GM03348 (cell line): ENCODE measurements around the gene INSC.

Experiments
- DNase-seq: peaks from one replicate; pipeline ENCODE4 v3.0.0; 2012; ENCODE audit warnings: low spot score

Gene INSC

GRCh38 chr11:15222777-15223176 lies 108.1 kb downstream of the INSC start:
- no peak for DNase-seq

GRCh38 chr11:15223318-15223717 lies 108.6 kb downstream of the INSC start:
- no peak for DNase-seq

GRCh38 chr11:15224466-15224865 lies 109.7 kb downstream of the INSC start:
- no peak for DNase-seq

GRCh38 chr11:15227011-15227410 lies 112.3 kb downstream of the INSC start:
- DNase-seq = no peak

- no peak for DNase-seq
Measured at GRCh38 chr11:15228331-15228849, 113.7 kb downstream of the INSC start.

- DNase-seq = peak; percentile 22
Measured at GRCh38 chr11:15229069-15229468, 114.3 kb downstream of the INSC start.

- no peak for DNase-seq
Measured at GRCh38 chr11:15232496-15232895, 117.8 kb downstream of the INSC start.

- DNase-seq = no peak
Measured at GRCh38 chr11:15233371-15234165, 118.8 kb downstream of the INSC start.

- DNase-seq = no peak
Measured at GRCh38 chr11:15234796-15235195, 120.1 kb downstream of the INSC start.

GRCh38 chr11:15236559-15236958 lies 121.8 kb downstream of the INSC start:
- DNase-seq = no peak

- no peak for DNase-seq
Measured at GRCh38 chr11:15238856-15239255, 124.1 kb downstream of the INSC start.

- no peak for DNase-seq
Measured at GRCh38 chr11:15248749-15249148, 134.0 kb downstream of the INSC start.

- DNase-seq = peak; percentile 28
Measured at GRCh38 chr11:15258433-15259165, 143.9 kb downstream of the INSC start.

GRCh38 chr11:15266999-15267398 lies 152.3 kb downstream of the INSC start:
- no peak for DNase-seq

GRCh38 chr11:15268598-15268997 lies 153.9 kb downstream of the INSC start:
- DNase-seq = no peak

- DNase-seq = no peak
Measured at GRCh38 chr11:15275141-15275540, 160.4 kb downstream of the INSC start.

- no peak for DNase-seq
Measured at GRCh38 chr11:15276621-15277020, 161.9 kb downstream of the INSC start.

GRCh38 chr11:15278128-15278527 lies 163.4 kb downstream of the INSC start:
- no peak for DNase-seq

GRCh38 chr11:15280393-15280792 lies 165.7 kb downstream of the INSC start:
- no peak for DNase-seq

- DNase-seq = no peak
Measured at GRCh38 chr11:15282754-15283153, 168.0 kb downstream of the INSC start.

- no peak for DNase-seq
Measured at GRCh38 chr11:15286465-15286864, 171.7 kb downstream of the INSC start.

GRCh38 chr11:15288863-15289262 lies 174.1 kb downstream of the INSC start:
- DNase-seq = no peak

- DNase-seq = no peak
Measured at GRCh38 chr11:15289723-15290122, 175.0 kb downstream of the INSC start.
